Left renal cortex interstitium (tissue), 4 donors: Measurements from ENCODE around the gene LRRN4CL. TPM values are rescaled to one million over a fixed set of nuclear protein-coding genes. Genes with fewer than 3 reads are reported as not detected.
"Not testable (repeated sequence)": the region's sequence is repeated elsewhere in the genome, so short reads cannot be mapped to it uniquely, and the experiment has no call there.

Experiments
- DNase-seq, 4 donors: peaks; one replicate each; pipeline ENCODE4 v3.0.0-alpha.2; 2013; ENCODE audit warnings: low read depth in 4 of 4, low spot score in 2 of 4, missing footprints in 1 of 4
- polyA plus RNA-seq, 4 donors: library from polyadenylated mRNA; unstranded; fragments of 120-200 nt; gene quantifications; one replicate each; pipeline ENCODE4 v1.2.1, GENCODE V29; 2013; ENCODE audit not compliant: insufficient read length in 4 of 4

Gene LRRN4CL
- 1 to 10 TPM in 3 of 4 donors, under 1 TPM in 1; 0.99 to 1.3 (median 1.1) TPM for polyA plus RNA-seq

GRCh38 chr11:62689421-62690183 lies at the start of gene LRRN4CL:
LRRN4CL (minus strand) TSS chr11:62689530; CDS start chr11:62688508, 1,022 bp downstream.
- no peak for DNase-seq

GRCh38 chr11:62737196-62737595 lies 47.9 kb upstream of the LRRN4CL start:
- DNase-seq = no peak

- no peak for DNase-seq
These were observed 43.5 kb upstream of the LRRN4CL start for GRCh38 chr11:62732830-62733229.

- not testable (repeated sequence) for DNase-seq
These were observed 40.7 kb upstream of the LRRN4CL start for GRCh38 chr11:62730076-62730475.

GRCh38 chr11:62728171-62728988 lies 39.0 kb upstream of the LRRN4CL start, which contains the start of gene TTC9C:
TTC9C (plus strand) TSS chr11:62728486; CDS start chr11:62728849, 363 bp downstream.
- DNase-seq = peak in 2 of 4 donors; percentile 80 to 82

GRCh38 chr11:62727872-62728170 lies 38.5 kb upstream of the LRRN4CL start:
- DNase-seq = peak in 3 of 4 donors; percentile 97 to 98 (median 98)

GRCh38 chr11:62727165-62727871 lies 38.0 kb upstream of the LRRN4CL start, which contains the start of gene HNRNPUL2:
HNRNPUL2 (minus strand) TSS chr11:62727457; CDS start chr11:62727156, 301 bp downstream.
- peak; percentile 94 to 100 (median 98) for DNase-seq

GRCh38 chr11:62726915-62727164 lies 37.5 kb upstream of the LRRN4CL start:
- DNase-seq = no peak

GRCh38 chr11:62726156-62726914 lies 37.0 kb upstream of the LRRN4CL start:
- no peak for DNase-seq

- DNase-seq = no peak
These were observed 36.3 kb upstream of the LRRN4CL start for GRCh38 chr11:62725646-62726045.

- no peak for DNase-seq
These were observed 34.8 kb upstream of the LRRN4CL start for GRCh38 chr11:62724171-62724570.

GRCh38 chr11:62721994-62722393 lies 32.7 kb upstream of the LRRN4CL start:
- DNase-seq = no peak

- DNase-seq = no peak
These were observed 30.1 kb upstream of the LRRN4CL start for GRCh38 chr11:62719302-62719978.

- DNase-seq = no peak
These were observed 27.5 kb upstream of the LRRN4CL start for GRCh38 chr11:62716816-62717215.

- no peak for DNase-seq
These were observed 26.9 kb upstream of the LRRN4CL start for GRCh38 chr11:62716206-62716605.

GRCh38 chr11:62715150-62716130 lies 26.1 kb upstream of the LRRN4CL start:
- DNase-seq = no peak

- no peak for DNase-seq
These were observed 24.0 kb upstream of the LRRN4CL start for GRCh38 chr11:62713343-62713742.

- no peak for DNase-seq
These were observed 23.5 kb upstream of the LRRN4CL start for GRCh38 chr11:62712861-62713260.
